AG04450 (cell line): ENCODE data around the gene SPATA7. TPM values are rescaled to one million over a fixed set of nuclear protein-coding genes. Genes with fewer than 3 reads are reported as not detected.

ENCODE experiments used
- CTCF ChIA-PET: fragments of 300-600, 350-600 bp; formaldehyde crosslinking; extraction: SDS; loops from one replicate; lab custom pipeline; 2022; ENCODE audit warnings: antibody characterized with exemption, inconsistent platforms; lab: Charles Lee
- POLR2A ChIA-PET: fragments of 350-600 bp; formaldehyde crosslinking; extraction: SDS; loops from one replicate; lab custom pipeline; 2021; ENCODE audit warnings: antibody characterized with exemption, inconsistent platforms; lab: Yijun Ruan, JAX
- DNase-seq: peaks from one replicate; pipeline ENCODE4 v3.0.0-alpha.2; 2011; ENCODE audit warnings: low read depth, low spot score
- H3K27ac ChIP-seq: one replicate; pipeline ENCODE4 v1.5.1; 2012; ENCODE audit warnings: low read depth, low read length, control low read depth
- H3K27me3 ChIP-seq: one replicate; pipeline ENCODE4 v1.6.0; 2012; ENCODE audit warnings: low read length; ENCODE audit not compliant: control insufficient read depth, insufficient read depth
- H3K4me3 ChIP-seq: 2 replicates; pipeline ENCODE4 v1.5.1; 2011; ENCODE audit warnings: mild to moderate bottlenecking, low read depth, low read length, control low read depth
- H3K9me3 ChIP-seq: 2 replicates; pipeline ENCODE4 v1.5.1; 2012; ENCODE audit warnings: low read length; ENCODE audit not compliant: control insufficient read depth, insufficient read depth
- CTCF ChIP-seq: IDR thresholded peaks from 2 replicates; pipeline ENCODE4 v1.5.1; 2011; ENCODE audit warnings: low read depth, low read length, control low read depth, inconsistent platforms
- polyA plus RNA-seq: library from polyadenylated mRNA; depleted of rRNA; stranded (reverse); fragments of >200 nt; gene quantifications from 2 replicates; pipeline ENCODE4 v1.2.3, GENCODE V29; 2011

The SPATA7 gene
- polyA plus RNA-seq, 1 experiment = 22.7 TPM

- no peak for DNase-seq
- no peak for TF ChIP-seq CTCF
- no peaks in the 10 kb centered on the region for H3K27me3 ChIP-seq
- peaks cover 3% of the 10 kb centered on the region; the same call in 1 of the 2 replicates for H3K9me3 ChIP-seq
- no peak overlapping the region for H3K27ac ChIP-seq
- CTCF ChIA-PET = interaction anchor here (0.5 kb wide), 1 partner anchor 1354 kb away, joined by 7 read pairs; no protein-coding TSS in a partner anchor
- POLR2A ChIA-PET = no interaction called here
- no peak overlapping the region for H3K4me3 ChIP-seq
Measured at GRCh38 chr14:88417594-88417993, 32.1 kb downstream of the SPATA7 start.

DNA sequence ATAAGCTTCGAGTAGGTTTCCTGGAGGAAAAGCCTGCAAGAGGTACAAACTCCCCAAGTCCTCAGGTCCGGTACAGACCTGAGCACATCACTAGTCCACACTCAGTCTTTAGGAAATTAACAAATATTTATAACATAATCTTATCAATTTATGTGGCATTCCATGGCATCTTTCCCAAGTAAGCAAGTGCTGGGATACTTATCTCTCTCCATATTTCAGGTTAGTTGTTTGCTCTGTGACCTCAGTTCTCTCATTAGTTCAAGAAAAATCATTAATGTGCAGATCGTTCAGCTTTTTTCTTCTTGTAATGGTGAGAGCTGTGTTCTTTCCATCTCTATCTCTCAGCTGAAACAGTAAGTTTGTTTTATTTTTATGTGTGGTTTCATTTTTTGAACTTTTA, 34.7 kb downstream of the SPATA7 start:
- Histone ChIP-seq H3K4me3 (no peak overlapping the region), H3K9me3 (peaks cover 3% of the 10 kb centered on the region; the same call in 1 of the 2 replicates), H3K27ac (no peak overlapping the region), H3K27me3 (no peaks in the 10 kb centered on the region)
- ChIA-PET POLR2A (interaction anchor here (0.7 kb wide), 1 partner anchor 1540 kb away, joined by 3 read pairs; no protein-coding TSS in a partner anchor), CTCF (interaction anchor here (1.2 kb wide), 1 partner anchor 231 kb away, joined by 4 read pairs; no protein-coding TSS in a partner anchor)
- no peak for TF ChIP-seq CTCF
- DNase-seq = no peak

DNA sequence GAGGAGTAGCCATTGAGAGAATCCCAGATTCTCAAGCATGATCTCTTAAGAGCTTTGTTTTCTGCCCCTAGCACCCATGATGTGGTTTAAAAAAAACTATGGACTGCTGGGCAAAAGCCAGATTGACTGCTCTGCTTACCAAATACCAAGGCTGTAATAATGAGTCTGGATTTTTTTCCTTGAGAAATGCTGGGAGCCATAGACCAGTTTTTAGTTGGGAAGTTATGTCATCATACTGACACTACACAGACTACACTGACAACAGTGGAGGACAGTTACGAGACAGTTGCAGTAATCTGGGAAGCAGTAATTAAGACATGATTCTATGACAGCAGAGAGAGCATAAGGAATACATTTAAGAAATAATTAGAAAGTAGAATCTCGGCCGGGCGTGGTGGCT, 35.8 kb downstream of the SPATA7 start:
- DNase-seq = no peak
- ChIA-PET CTCF (interaction anchor here (1.2 kb wide), 1 partner anchor 232 kb away, joined by 4 read pairs; no protein-coding TSS in a partner anchor), POLR2A (interaction anchor here (0.7 kb wide), 1 partner anchor 29 kb away, joined by 4 read pairs; no protein-coding TSS in a partner anchor)
- no peak for TF ChIP-seq CTCF
- Histone ChIP-seq H3K9me3 (peaks cover 3% of the 10 kb centered on the region; the same call in 1 of the 2 replicates), H3K27me3 (no peaks in the 10 kb centered on the region), H3K27ac (no peak overlapping the region), H3K4me3 (no peak overlapping the region)

- ChIA-PET POLR2A (no interaction called here), CTCF (no interaction called here)
- DNase-seq = no peak
- H3K27ac ChIP-seq = no peak overlapping the region
- H3K4me3 ChIP-seq = no peak overlapping the region
- TF ChIP-seq CTCF = no peak
- no peaks in the 10 kb centered on the region for H3K27me3 ChIP-seq
- peaks cover 3% of the 10 kb centered on the region; the same call in 1 of the 2 replicates for H3K9me3 ChIP-seq
Measured at GRCh38 chr14:88422047-88422446, 36.6 kb downstream of the SPATA7 start.

DNA sequence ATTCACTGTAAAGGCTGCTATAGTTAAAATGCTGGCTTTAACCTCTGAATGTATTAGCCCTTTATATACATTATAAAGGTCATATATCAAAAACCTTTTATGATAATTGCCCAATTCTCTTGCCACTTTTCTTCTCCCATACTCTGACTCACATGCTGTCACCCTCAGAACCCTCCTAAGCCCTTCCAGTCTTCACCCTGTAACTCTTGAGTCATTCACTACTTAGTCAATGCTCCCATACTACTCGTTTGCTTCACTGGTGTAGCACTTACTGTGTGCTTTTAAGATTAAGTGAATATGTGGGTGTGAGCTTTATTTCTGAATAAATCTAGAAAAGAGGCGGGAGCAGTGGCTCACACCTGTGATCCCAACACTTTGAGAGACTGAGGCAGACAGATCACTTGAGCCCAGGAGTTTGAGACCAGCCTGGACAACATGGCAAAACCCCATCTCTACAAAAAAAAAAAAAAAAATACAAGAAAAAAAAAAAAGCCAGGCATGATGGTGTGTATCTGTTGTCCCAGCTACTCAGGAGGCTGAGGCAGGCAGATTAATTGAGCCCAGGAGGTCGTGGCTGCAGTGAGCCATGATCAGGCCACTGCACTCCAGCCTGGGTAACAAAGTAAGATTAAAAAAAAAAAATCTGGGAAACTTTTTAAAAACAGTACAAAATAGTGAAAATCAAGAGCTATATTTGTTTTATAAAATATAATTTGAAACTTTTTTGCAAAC, 37.6 kb downstream of the SPATA7 start:
- no peaks in the 10 kb centered on the region; the same call in 1 of the 2 replicates for H3K9me3 ChIP-seq
- TF ChIP-seq CTCF = no peak
- no peaks in the 10 kb centered on the region for H3K27me3 ChIP-seq
- no peak overlapping the region for H3K27ac ChIP-seq
- no peak overlapping the region for H3K4me3 ChIP-seq
- CTCF ChIA-PET = no interaction called here
- peak; percentile 20 for DNase-seq
- POLR2A ChIA-PET = no interaction called here
